MM.1S (cell line): ENCODE results near the gene TMEM178B.

Experiments used
- EZH2 ChIP-seq: fragments of 300-600 bp; sonication (generic); optimal IDR thresholded peaks from 2 replicates; pipeline ENCODE3; 2017; ENCODE audit warnings: low read depth, mild to moderate bottlenecking, antibody characterized with exemption, low read length, mixed read lengths
- EZH2phosphoT487 ChIP-seq: fragments of 300-600 bp; sonication (generic); IDR thresholded peaks from 2 replicates; pipeline ENCODE4 v1.6.1; 2018; ENCODE audit warnings: antibody characterized with exemption, low read length
- TF ChIP-seq, protein P1 (sequence below): fragments of 300-600 bp; sonication (generic); IDR thresholded peaks from 2 replicates; pipeline ENCODE4 v1.5.1; 2016; ENCODE audit warnings: antibody characterized with exemption, low read length, mixed read lengths

DNA sequence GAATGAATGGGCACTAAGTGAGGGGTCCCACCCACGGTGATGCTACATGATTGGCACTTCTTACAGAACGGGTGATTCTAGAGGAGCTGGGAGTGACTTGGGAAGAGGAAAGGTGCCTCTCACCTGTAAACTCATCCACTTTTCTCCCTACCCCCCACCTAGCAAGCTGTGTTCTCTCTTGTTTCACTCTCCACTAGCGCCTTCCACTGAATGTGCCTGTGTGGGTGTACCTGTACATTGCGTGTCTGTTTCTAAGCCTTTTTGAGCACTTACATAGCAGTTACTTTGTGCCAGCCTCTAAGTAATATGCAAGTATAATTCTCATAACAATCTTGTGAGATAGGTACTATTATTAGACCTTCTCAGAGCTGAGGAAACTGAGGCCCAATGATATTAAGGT lies 343.6 kb downstream of the TMEM178B start:
- TF ChIP-seq, protein P1, sequence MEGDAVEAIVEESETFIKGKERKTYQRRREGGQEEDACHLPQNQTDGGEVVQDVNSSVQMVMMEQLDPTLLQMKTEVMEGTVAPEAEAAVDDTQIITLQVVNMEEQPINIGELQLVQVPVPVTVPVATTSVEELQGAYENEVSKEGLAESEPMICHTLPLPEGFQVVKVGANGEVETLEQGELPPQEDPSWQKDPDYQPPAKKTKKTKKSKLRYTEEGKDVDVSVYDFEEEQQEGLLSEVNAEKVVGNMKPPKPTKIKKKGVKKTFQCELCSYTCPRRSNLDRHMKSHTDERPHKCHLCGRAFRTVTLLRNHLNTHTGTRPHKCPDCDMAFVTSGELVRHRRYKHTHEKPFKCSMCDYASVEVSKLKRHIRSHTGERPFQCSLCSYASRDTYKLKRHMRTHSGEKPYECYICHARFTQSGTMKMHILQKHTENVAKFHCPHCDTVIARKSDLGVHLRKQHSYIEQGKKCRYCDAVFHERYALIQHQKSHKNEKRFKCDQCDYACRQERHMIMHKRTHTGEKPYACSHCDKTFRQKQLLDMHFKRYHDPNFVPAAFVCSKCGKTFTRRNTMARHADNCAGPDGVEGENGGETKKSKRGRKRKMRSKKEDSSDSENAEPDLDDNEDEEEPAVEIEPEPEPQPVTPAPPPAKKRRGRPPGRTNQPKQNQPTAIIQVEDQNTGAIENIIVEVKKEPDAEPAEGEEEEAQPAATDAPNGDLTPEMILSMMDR = no peak
- no peak for TF ChIP-seq EZH2
- no peak for TF ChIP-seq EZH2phosphoT487
